Germinal center (tissue), 1 donor: Measurements from ENCODE around the gene WDFY3.
"Not testable (repeated sequence)": the region's sequence is repeated elsewhere in the genome, so short reads cannot be mapped to it uniquely, and the experiment has no call there.

Experiments
- DNase-seq: peaks from one replicate; pipeline ENCODE4 v3.0.0; 2012; ENCODE audit warnings: mixed read lengths, low spot score

Gene WDFY3

DNA sequence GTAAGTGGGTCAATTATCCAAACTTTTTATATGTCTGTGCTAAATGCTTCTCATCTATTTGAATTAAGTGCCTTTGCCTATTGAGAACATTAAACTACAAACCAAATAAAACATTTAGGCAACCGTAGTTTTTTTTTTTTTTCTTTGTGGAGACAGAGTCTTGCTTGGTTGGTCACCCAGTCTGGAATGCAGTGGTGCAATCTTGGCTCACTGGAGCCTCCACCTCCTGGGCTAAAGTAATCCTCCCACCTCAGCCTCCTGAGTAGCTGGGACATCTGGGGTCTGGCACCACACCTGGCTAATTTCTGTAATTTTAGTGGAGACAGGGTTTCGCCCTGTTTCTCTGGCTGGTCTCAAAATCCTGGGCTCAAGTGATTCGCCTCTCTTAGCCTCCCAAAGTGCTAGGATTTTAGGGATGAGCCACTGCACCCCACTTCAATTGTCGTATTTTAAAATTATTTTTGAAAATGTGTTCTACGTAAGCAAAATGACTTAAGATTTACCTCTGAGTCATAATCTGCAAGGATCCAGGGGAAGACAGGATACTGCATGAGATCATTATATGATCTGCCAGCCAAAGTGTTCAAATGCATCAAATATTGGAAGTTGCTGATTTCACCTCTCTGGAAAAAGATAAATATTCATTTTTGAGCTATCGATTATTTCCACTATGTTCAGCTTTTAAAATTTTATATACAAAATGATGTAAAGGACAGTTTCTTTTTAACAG is 257.9 kb downstream of the WDFY3 start:
- no peak for DNase-seq

DNA sequence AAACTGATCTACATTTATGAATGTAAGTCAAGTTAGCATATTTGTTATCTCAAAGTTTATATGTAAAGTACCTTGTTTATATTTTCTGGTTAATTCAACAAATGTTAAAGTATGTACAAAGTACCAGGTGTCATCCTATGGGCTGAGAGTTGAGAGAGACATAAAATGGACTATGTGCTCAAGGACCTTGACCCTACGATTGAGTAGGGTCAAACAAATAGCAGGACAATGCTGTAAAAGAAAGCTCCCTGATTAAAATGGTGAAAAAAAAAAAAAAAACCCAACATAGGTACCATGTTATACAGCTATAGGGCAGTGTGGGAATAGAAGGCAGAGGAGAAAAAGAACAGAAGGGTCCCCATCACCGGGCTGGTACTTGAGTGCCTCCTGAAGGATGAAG is 260.2 kb downstream of the WDFY3 start:
- no peak for DNase-seq

DNA sequence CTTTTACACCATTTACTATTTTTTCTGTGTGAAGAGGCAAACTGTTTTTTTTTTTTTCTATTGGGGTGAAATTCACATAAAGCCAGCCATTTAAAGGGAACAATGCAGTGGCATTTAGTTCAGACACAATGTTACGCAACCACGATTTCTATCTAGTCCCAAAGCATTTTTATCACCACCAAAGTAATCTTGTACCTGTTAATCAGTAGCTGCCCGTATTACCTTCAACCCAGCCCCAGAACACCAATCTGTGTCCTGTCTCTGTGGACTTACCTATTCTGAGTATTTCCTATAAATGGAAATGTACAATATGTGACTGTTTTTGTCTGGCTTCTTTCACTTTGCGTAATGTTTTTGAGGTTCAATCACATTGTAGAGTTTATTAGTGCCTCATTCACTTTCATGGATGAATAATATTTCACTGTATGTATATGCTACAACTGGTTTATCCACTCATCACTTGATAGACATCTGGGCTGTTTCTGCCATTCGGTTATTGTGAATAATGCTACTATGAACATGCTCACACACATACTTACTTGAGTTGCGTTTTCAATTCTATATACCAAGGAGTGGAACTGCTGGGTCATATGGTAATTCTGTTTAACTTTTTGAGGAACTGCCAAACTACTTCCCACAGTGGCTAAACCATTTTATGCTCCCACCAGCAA is 267.4 kb downstream of the WDFY3 start:
- DNase-seq, result no peak

DNA sequence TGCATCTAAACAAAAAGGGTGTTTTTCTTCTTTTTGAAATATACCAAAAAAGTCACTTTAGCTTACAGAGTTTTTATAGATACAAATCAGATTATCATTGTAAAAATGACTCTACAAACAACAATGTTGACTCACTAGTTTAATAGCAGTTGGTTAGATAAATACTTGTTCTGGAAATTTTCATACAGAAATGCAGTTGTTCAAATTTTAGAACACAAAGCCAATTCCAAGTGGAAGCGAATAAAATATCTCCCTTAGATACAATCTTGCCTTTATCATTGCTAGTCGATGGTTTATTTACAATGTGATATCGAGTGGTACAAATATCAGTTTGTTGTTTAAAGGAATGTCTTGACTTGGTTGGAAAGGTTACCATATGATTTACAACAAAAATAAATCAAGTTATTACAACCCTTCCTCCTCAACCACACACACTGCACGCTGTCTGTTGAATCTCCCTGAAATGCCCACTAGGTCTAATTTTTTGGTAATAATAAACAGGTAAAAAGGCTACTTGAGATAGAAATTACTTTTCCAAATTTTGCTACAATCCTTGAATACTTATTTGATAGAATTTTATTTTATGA is 268.8 kb downstream of the WDFY3 start:
- no peak for DNase-seq

DNA sequence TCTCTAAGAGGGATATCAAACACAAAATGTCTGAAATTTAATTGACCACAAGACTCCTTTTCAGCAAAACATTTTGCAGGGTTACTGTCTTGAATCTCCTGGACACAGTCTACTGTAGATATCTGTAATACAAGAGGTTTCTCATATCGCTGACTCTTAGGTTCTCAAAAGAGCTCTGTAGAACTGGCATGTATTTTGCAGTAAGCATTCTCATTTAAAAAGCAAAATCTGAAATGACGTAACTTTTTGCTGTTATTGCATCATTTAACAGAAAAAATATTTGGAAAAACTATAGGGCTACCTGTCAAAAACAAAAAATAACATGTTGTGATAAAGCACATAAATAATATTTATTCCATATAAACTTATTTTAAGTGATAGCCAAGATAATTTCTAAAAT is 269.3 kb downstream of the WDFY3 start:
- DNase-seq, result no peak

DNA sequence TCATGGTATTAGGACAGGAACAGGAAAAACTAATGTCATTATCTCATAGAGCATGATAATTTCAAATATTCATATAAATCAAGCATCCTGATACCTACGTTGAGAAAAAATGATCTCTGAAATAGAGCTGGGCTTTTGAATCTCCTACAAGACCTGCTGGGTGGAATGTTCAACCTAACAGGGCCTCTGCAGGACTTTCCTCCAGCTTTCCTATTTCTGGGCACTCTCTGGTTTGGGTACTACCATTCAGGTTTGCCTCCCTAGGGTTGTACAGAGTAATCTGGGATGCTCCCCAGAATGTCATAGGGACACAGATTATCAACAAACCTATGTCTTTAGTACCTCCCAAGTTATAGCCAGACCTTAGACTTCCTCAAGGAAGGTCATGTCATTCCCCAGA is 274.7 kb downstream of the WDFY3 start:
- no peak for DNase-seq

DNA sequence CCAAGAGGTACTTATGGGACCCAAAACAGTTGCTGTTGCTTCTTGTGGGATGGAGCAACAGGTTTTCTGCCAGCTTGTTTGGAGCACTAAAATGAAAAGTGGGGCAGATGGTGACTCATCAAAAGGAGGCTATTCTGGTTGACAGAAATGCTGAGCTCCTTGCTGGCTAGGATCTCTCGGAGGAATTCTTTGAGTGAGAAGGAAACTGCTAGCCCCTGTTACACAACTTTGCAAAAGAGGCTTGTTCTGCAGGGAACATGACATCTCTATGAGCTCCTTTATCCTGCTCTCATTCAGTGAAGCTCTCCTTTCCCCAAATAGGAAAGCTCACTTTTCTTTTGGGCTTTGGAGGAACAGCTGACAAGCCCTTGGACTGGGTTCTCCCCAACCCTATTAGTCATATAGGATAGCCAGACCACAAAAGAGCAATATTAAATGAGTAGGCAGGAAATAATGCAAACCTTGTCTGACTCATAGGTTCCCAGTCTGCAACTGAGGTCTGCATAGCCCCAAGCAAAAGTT is 275.3 kb downstream of the WDFY3 start:
- no peak for DNase-seq

DNA sequence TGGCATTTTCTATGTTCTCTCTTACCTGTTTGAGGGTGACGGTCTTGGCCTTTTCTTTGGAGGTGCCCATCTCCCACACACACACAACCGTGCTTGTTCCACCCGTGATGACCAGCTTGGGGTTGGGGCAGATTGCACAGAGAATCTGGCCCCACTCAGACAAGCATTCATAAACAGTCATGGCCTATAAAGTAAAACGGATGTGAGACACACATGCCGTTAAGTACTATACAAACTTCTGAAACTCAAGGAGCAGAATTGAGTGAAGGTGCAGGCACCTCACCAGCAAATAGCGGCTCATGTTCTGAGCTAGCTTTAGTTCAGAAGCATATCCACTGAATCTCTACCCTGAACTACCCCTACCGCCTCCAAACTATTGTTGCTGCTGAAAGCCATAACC is 276.0 kb downstream of the WDFY3 start:
- no peak for DNase-seq

DNA sequence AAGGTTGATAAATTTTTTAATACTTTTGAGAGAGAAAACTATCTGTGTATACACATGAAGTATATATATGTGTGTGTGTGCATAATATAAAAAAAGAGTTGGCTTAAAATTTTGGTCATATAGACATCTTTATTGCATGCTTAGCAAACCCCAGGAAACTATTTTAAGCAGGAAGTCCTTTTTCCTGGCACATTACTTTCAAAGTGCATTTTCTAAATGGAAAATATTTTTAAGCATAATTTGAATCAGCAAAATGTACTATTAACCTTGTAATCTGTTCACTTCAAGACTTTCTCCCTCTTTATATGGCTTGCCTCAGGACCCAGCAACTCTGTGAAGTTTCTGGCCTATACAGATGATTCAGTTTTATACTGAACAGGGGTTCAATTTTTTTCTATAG is 277.3 kb downstream of the WDFY3 start:
- no peak for DNase-seq

DNA sequence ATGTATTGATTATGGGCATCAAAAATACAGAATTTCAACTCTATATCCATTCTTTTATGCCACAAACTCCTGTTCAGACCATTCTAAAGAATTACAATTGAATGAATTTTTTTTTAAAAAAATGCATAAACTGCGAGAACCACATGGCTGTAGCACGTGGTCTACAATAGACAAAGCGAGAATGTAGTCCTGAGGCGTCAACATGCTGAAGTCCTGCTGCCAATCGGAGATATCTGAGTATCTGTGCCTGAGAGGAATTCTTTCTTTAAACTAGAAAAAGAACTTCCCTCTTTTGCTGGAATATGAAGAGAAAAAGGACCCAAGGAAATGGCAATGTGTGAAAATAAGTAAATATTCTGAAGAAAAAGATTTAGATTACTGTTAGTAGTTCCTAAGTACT is 277.9 kb downstream of the WDFY3 start:
- DNase-seq, result no peak

DNA sequence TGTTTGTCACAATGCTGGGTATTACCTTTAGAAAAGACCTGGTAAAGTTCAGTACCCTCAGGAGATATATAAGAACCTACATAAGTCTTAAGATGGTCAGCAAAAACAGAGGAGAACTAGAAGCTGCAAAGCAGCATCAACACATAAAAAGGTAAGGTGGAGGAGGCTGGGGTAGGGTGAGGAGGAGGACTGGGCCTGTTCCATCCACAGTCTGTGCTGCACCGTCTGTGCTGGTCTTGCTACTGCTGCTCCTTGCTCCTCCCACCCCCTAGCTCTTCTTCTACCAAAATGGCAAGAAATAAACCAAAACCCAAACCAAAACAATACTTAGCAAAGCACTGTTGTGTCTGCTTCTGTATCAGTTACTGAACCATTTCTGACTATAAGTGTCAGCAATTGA is 281.4 kb downstream of the WDFY3 start:
- DNase-seq, result no peak

DNA sequence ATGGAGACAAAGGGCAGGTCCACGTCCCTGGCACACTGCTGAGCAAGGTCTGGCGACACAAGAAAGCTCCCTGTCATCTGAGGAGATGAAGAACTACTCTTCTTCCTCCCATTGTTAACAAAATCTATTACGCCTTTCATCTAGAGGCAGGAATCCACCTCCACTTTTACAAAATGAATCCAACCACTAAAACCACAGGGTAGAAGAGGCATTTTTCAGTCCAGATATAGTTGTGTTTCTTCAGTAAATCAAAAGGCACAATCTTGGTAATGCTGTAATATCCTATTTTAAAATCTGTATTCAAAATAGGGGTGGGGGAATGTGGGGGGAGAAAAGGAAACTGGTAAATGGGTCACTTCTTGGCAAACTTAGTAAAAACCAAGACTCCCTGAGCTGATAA is 282.1 kb downstream of the WDFY3 start:
- DNase-seq, result no peak

DNA sequence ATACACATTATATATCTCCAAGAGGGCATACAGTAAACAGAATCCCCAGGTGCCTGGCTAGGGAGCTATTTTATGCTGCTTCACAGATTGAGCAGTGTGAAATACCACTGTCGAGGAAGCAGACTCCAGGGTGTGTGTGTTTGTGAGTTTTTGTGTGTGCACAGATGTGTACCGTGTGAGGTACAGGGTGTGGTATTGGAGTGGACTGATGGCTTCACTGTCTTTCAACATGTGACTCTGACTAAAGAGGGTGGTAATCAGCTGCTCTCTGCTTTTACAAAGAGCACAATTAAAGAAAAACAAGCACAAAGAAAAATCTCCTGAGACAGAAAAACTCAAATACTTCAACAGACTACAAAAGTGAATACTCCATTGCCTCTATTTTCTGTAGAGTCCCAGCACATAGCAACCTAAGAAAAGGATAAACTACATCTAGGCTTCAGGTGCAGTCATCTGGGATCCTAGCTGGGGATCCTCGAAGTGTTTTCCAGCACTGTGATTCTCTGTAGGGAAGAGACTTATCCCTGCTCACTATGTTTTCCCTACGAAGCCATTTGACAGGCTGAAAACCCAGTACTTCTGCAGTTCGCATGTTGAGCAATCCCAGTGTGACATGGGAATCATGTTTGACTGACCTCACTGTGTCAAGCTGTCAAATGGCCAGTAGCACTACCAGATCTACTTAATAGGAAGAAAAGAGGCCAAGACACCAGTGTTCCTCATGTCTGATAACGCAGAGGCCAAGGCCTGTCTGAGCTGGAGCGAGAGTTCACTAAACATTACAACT is 283.2 kb downstream of the WDFY3 start:
- DNase-seq, result no peak

DNA sequence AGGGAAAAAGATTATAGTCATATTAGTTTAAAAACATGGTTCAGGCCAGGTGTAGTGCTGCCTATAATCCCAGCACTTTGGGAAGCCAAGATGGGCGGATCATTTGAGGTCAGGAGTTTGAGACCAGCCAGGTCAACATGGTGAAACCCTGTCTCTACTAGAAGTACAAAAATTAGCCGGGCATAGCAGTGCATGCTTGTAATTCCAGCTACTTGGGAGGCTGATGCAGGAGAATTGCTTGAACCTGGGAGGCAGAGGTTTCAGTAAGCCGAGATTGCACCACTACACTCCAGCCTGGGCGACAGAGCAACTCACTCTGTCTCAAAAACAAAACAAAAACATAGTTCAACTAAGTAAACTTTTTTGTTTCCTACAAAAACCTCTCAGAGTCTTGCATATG is 283.8 kb downstream of the WDFY3 start:
- not testable (repeated sequence) for DNase-seq

DNA sequence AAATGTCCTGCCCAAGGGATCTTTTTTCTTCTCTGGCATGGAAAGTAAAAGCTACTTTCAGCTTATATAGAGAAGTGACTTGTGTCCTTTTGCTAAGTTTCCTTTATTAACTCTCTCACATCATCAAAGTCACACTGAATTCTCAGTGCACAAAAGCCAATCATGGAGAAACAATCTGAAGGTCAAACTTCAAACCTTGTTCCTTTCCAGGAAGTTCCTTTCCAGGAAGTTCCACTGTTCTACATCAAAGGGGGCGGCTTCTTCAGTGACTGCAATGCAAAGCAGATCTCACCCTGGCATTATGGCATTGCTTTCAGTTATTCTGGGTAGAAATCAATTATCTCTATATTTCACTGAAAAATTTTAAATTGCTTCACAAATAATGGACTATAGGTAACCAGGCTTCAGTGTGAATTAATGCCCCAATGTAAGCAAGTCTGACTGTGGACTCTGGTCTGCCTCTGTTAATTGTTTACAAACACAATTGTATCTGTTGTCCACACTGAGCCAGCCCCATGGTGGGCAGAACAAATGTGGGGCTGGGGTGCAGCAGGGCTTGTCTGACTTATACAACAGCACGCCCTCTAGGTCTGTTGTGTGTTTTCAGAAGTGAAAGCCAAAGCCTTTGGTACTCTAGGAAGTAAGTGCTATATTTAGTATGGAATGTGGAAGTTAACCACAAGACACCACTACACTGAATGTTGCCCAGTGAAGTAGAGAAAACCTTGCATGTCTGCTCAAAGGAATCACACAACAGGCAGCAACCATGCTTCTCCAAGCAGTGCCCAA is 284.8 kb downstream of the WDFY3 start:
- no peak for DNase-seq

DNA sequence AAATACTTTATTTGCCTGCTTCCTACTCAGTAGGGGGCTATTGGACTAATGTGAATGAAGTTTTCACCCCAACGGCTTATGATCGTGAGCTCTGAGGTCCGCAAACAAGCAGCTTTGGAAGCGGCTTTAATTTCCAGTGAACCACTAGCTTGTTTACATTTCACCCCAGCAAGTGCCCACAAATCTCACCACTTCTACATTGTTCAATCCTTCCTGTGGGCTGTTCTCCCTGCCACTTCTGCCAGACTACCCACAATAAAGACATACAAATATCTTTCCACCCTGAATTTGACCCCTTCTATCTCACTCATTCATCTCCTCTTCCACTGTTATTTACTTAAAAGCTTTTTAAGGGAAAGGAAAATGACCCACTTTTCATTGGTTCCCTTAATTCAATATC is 285.5 kb downstream of the WDFY3 start:
- no peak for DNase-seq

DNA sequence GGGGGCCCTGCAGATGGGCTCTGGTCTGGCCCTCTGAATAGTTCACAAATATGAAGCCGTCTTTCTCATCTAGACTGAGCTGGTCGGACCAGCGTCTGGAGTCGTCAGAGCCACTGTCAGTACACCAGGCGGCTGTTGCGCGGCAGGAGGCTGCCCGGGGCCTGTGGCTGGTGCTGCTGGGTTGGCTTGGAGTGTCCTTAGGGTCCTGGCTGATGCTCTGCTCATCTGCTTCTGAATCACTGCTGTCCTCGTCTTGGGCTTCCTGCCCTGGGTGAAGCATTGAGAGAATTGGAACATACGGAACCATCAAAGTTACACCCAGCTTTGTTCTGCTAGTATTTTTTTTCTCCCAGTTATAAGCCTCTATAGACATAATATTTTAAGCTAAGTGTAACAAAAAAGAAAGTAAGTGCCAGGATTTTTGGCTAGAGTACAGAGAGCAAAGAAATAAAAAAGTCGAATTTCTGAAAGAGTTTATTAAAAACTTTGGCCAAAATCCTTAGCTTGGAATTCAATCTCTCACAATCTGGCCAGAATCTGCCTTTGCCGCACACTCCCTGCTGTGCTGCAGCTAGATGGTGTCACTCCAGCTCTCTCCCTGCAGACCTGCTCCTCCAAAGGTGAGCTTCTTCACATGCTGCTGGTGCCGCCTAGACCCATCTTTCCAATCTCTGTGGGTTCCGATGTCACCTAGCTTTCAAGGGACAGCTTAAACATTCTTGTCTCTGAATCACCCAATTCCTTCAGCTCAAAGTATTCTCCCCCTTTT is 287.3 kb downstream of the WDFY3 start:
- no peak for DNase-seq

DNA sequence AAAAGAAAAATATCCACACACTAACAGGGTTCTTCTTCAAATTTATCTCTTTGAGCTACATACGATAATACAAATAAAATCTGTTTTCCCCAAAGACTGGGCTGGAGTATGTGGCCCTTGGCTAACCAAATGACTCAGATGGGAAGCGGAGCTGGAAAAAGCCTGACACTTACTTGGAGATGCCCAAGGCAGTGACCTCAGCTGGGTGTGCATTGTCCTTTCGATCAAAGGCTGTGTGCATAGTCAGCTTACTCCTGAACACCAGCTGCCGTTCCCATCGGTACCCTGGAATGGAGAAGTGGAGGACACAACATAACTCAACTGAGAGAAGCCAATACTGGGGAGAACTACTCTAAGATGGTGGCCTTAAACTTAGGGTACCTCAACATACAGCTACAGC is 288.5 kb downstream of the WDFY3 start:
- DNase-seq, result no peak

DNA sequence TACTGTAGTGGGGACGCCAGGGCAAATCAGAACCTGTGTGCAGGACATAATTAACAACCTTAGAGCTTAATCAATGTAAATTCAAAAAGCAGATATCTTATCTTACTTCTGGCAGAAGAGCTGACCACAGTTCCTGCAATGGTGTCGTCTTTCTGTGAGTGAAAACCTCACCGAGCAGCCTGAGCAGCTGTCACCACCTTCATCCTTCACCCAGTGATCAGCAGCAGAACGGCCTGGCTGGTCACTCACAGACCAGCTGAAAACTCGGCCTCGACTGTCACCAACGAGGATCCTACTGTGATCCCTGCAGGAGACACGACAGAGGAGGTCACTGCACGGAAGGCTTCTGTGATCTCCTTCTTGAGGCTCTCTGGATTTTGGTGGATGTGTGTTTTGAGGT is 289.4 kb downstream of the WDFY3 start:
- no peak for DNase-seq

DNA sequence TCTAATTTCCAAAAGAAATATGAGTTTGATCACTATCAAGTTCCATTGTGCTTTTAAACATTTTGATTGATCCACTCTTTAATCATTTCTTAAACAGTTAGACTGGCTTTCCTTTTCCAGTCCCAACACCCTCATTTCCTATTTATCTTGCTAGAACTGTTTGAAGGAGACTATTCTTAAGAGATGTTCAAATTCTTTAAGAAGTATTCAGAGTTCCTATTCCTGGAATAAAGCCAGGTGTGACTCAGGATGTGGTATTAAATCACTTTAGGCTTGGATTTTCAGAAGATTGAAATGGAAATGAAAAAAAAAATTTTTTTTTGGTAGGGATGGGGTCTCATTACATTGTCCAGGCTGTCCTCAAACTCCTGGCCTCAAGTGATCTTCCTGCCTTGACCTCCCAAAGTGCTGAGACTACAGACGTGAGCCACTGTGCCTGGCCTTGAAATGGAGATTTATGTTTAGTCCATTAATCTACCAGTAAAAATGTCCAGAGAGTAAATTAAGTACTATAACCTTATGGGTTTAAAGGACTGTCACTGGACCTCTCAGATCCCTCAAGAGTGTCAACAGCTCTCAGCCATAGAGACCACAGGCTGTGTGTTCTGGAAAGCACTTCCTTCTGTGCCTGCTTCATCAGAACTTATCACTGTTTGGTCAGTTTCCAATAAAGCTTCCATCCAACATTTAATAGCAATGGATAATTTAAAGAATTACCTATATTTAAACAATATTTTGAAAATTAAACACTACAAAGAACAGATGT is 292.8 kb downstream of the WDFY3 start:
- no peak for DNase-seq
